A549 (cell line): Measurements from ENCODE around the gene TPI1. TPM values are rescaled to one million over a fixed set of nuclear protein-coding genes. Genes with fewer than 3 reads are reported as not detected.
"Not testable (repeated sequence)": the region's sequence is repeated elsewhere in the genome, so short reads cannot be mapped to it uniquely, and the experiment has no call there.

Experiments
- ATAC-seq, 2 experiments: fragments of 200-7000 bp in 1 of 2; fragments of >200 bp in 1 of 2; cut with Nextera tagmentation in 1 of 2; cut with Tn5 transposase in 1 of 2; 3 replicates each; pipeline versions ENCODE4 v1.8.0 to v1.9.1; 2018 to 2020; ENCODE audit warnings: mild to moderate bottlenecking in 1 of 2, moderate library complexity in 1 of 2
- CTCF ChIA-PET: fragments of 300-600 bp; sonication (Branson Sonifier 250); formaldehyde crosslinking; extraction: SDS; loops from one replicate; lab custom pipeline; 2021; ENCODE audit warnings: antibody characterized with exemption, inconsistent platforms; lab: Yijun Ruan, JAX
- POLR2A ChIA-PET: fragments of 350-600 bp; formaldehyde crosslinking; extraction: SDS; loops from one replicate; lab custom pipeline; 2021; ENCODE audit warnings: antibody characterized with exemption, inconsistent platforms; lab: Yijun Ruan, JAX
- DNase-seq, 2 experiments: peaks; one replicate each; pipeline versions ENCODE4 v3.0.0 to v3.0.0-alpha.2; 2011 to 2016; ENCODE audit warnings: low read depth in 1 of 2, low spot score in 1 of 2
- FAIRE-seq: peaks from 2 replicates; lab custom pipeline; 2011; peaks lifted over from hg19 to GRCh38; lab: Jason Lieb, UNC
- H3K27ac ChIP-seq, 2 experiments: fragments of >200 bp; sonication (Bioruptor Twin); formaldehyde crosslinking; 3 replicates each; pipeline ENCODE4 v1.5.1; 2016 to 2017
- H3K4me1 ChIP-seq: fragments of >200 bp; sonication (Bioruptor Twin); formaldehyde crosslinking; 3 replicates; pipeline ENCODE4 v1.6.1; 2016
- H3K4me2 ChIP-seq: fragments of >200 bp; sonication (Bioruptor Twin); formaldehyde crosslinking; 3 replicates; pipeline ENCODE4 v1.6.1; 2016
- H3K4me3 ChIP-seq: fragments of >200 bp; sonication (Bioruptor Twin); formaldehyde crosslinking; 3 replicates; pipeline ENCODE4 v1.5.1; 2016
- H3K9me3 ChIP-seq: fragments of >200 bp; sonication (Bioruptor Twin); formaldehyde crosslinking; 3 replicates; pipeline ENCODE4 v1.6.1; 2016
- CHD4 ChIP-seq: fragments of 200-600 bp; sonication (generic); IDR thresholded peaks from 2 replicates; pipeline ENCODE4 v1.6.1; 2016; ENCODE audit warnings: antibody characterized with exemption, mild to moderate bottlenecking, borderline replicate concordance
- GATA3 ChIP-seq: IDR thresholded peaks from 2 replicates; pipeline ENCODE4 v1.6.1; 2012; ENCODE audit warnings: borderline replicate concordance
- HOXB13 ChIP-seq: fragments of 250-450 bp; sonication (Bioruptor Pico); IDR thresholded peaks from 2 replicates; pipeline ENCODE4 v1.5.0; 2020; ENCODE audit warnings: low read depth, mild to moderate bottlenecking, moderate library complexity
- HOXB5 ChIP-seq: fragments of 250-450 bp; sonication (Bioruptor Pico); IDR thresholded peaks from 2 replicates; pipeline ENCODE4 v1.5.0; 2020; ENCODE audit warnings: mild to moderate bottlenecking, moderate library complexity
- JUN ChIP-seq, 2 experiments: fragments of >200 bp; sonication (Bioruptor Twin); formaldehyde crosslinking; IDR thresholded peaks; 2 replicates in 1 of 2; 3 replicates in 1 of 2; pipeline ENCODE4 v1.6.1; 2016 to 2017
- JUNB ChIP-seq: fragments of >200 bp; sonication (Bioruptor Twin); formaldehyde crosslinking; IDR thresholded peaks from 2 replicates; pipeline ENCODE4 v1.6.1; 2016
- MAZ ChIP-seq: fragments of 150-350 bp; IDR thresholded peaks from 2 replicates; pipeline ENCODE4 v1.6.1; 2014; ENCODE audit warnings: antibody characterized with exemption, low read depth, low read length, borderline replicate concordance
- MYC ChIP-seq: IDR thresholded peaks from 2 replicates; pipeline ENCODE4 v1.6.1; 2012; ENCODE audit warnings: mild to moderate bottlenecking, inconsistent platforms, low read length, improper control_type of control experiment, borderline replicate concordance
- NPAS2 ChIP-seq: fragments of 250-450 bp; sonication (Bioruptor Pico); IDR thresholded peaks from 2 replicates; pipeline ENCODE4 v1.8.0; 2022; ENCODE audit warnings: mild to moderate bottlenecking, moderate library complexity, borderline replicate concordance
- PHF8 ChIP-seq: fragments of 200-600 bp; sonication (generic); IDR thresholded peaks from 2 replicates; pipeline ENCODE4 v1.6.1; 2016; ENCODE audit warnings: low read depth, mild to moderate bottlenecking, antibody characterized with exemption, moderate library complexity, borderline replicate concordance
- POLR2A ChIP-seq: IDR thresholded peaks from 2 replicates; pipeline ENCODE4 v1.6.1; 2012; ENCODE audit warnings: mild to moderate bottlenecking, low read length
- RARB ChIP-seq: fragments of 250-450 bp; sonication (Bioruptor Pico); IDR thresholded peaks from 2 replicates; pipeline ENCODE4 v1.8.0; 2021; ENCODE audit warnings: mild to moderate bottlenecking, moderate library complexity
- RCOR1 ChIP-seq: fragments of 150-350 bp; IDR thresholded peaks from 2 replicates; pipeline ENCODE4 v1.6.1; 2014; ENCODE audit warnings: antibody characterized with exemption, low read length, low read depth
- RNF2 ChIP-seq: fragments of 200-600 bp; sonication (generic); IDR thresholded peaks from 2 replicates; pipeline ENCODE4 v1.6.1; 2016; ENCODE audit warnings: low read depth, mild to moderate bottlenecking, antibody characterized with exemption, moderate library complexity, borderline replicate concordance
- USF2 ChIP-seq: fragments of 450-650 bp; IDR thresholded peaks from 2 replicates; pipeline ENCODE4 v1.6.1; 2014; ENCODE audit warnings: antibody characterized with exemption
- ZNF302 ChIP-seq: fragments of 250-450 bp; sonication (Bioruptor Pico); IDR thresholded peaks from 2 replicates; pipeline ENCODE4 v1.9.0; 2021; ENCODE audit warnings: inconsistent platforms, mild to moderate bottlenecking, moderate library complexity
- WGBS: methylation state at CpG from one replicate; pipeline ENCODE4 v1.1.6; 2017; ENCODE audit errors: missing lambda C conversion rate; 5-methylcytosine and 5-hydroxymethylcytosine counted together
- polyA plus RNA-seq, 4 experiments: library from polyadenylated mRNA; depleted of rRNA in 3 of 4; stranded (reverse); fragments of >200 nt; fragmentation: RNase III in 1 of 4; extraction: RNeasy Plus Mini Kit Qiagen cat#74134 plus additional on column Dnase treatment in 1 of 4; gene quantifications; 2 replicates in 3 of 4; 3 replicates in 1 of 4; pipeline ENCODE4 v1.2.3, GENCODE V29; 2011 to 2017
- TF ChIP-seq, protein P1 (sequence below): fragments of >200 bp; sonication (Bioruptor Twin); formaldehyde crosslinking; IDR thresholded peaks from 3 replicates; pipeline ENCODE4 v1.6.1; 2016
- TF ChIP-seq, protein P2 (sequence below): fragments of >200 bp; sonication (Bioruptor Twin); formaldehyde crosslinking; IDR thresholded peaks from 2 replicates; pipeline ENCODE4 v1.6.1; 2016

TPI1 gene
- polyA plus RNA-seq, 2 of the 4 experiments (the other 2 are of a cell fraction), result 1,293 to 1,913 TPM

- WGBS, result 79% methylated on average over 5 of the region's 5 CpGs
- peak; percentile 14 to 35; a peak in 5 of 6 replicates for ATAC-seq
- peaks cover 35% of the 10 kb centered on the region for H3K4me1 ChIP-seq
Measured at GRCh38 chr12:6891646-6892001, 24.3 kb downstream of the TPI1 start.

GRCh38 chr12:6892683-6893082, 25.4 kb downstream of the TPI1 start:
- not testable (repeated sequence) for FAIRE-seq, H3K9me3 ChIP-seq, DNase-seq, ATAC-seq, H3K4me3 ChIP-seq, H3K4me2 ChIP-seq
- peaks cover 25% of the 10 kb centered on the region for H3K4me1 ChIP-seq
- CTCF ChIA-PET, result interaction anchor here (1.4 to 9.5 kb wide), 7 partner anchors 15 to 221 kb away, joined by 4 to 399 read pairs (median 23); partner anchors contain the start of genes LRRC23, SPSB2 and TPI1
- WGBS, result 81% methylated on average over 3 of the region's 3 CpGs
- POLR2A ChIA-PET, result interaction anchor here (3.0 kb wide), 1 partner anchor 21 kb away, joined by 105 read pairs; the partner anchor contains the start of gene SPSB2
- peak overlapping the region in 1 of 2 experiments; percentile 87; a peak in 1 of 6 replicates for H3K27ac ChIP-seq

More at GRCh38 chr12:6891646-6892001, 24.3 kb downstream of the TPI1 start:
- POLR2A ChIA-PET, result interaction anchor here (0.6 to 3.0 kb wide), 15 partner anchors 10 to 167 kb away, joined by 3 to 105 read pairs (median 6); partner anchors contain the start of genes C12orf57, CDCA3, ENO2 and RNU7-1
- H3K27ac ChIP-seq, result peak overlapping the region; percentile 87 to 91
- H3K4me3 ChIP-seq, result peak overlapping the region; percentile 40
- TF ChIP-seq POLR2A, result no peak
- no peak for TF ChIP-seq RNF2
- no peak for TF ChIP-seq JUNB
- TF ChIP-seq, all 56 proteins: peak for 0
- CTCF ChIA-PET, result interaction anchor here (0.6 to 9.5 kb wide), 29 partner anchors 8 to 665 kb away, joined by 3 to 399 read pairs (median 4); partner anchors contain the start of genes C1S, CDCA3, LRRC23 and MLF2
- Histone ChIP-seq H3K9me3 (no peaks in the 10 kb centered on the region), H3K4me2 (peak overlapping the region; percentile 80)
- no peak for FAIRE-seq
- no peak for DNase-seq

- peaks cover 15% of the 10 kb centered on the region for H3K4me1 ChIP-seq
- POLR2A ChIA-PET, result no interaction called here
- FAIRE-seq (no peak), DNase-seq (no peak), ATAC-seq (no peak)
- H3K4me2 ChIP-seq, result no peak overlapping the region
- 89% methylated on average over 3 of the region's 3 CpGs for WGBS
- no peak overlapping the region for H3K4me3 ChIP-seq
- H3K27ac ChIP-seq, result no peak overlapping the region
- no peak for TF ChIP-seq PHF8
- no peak for TF ChIP-seq RCOR1
- no peak for TF ChIP-seq USF2
- no peak for TF ChIP-seq MAZ
- TF ChIP-seq, protein P1, sequence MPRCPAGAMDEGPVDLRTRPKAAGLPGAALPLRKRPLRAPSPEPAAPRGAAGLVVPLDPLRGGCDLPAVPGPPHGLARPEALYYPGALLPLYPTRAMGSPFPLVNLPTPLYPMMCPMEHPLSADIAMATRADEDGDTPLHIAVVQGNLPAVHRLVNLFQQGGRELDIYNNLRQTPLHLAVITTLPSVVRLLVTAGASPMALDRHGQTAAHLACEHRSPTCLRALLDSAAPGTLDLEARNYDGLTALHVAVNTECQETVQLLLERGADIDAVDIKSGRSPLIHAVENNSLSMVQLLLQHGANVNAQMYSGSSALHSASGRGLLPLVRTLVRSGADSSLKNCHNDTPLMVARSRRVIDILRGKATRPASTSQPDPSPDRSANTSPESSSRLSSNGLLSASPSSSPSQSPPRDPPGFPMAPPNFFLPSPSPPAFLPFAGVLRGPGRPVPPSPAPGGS, result no peak
- TF ChIP-seq RARB, result no peak
- TF ChIP-seq NPAS2, result no peak
- no peak for TF ChIP-seq GATA3
- TF ChIP-seq, protein P2, sequence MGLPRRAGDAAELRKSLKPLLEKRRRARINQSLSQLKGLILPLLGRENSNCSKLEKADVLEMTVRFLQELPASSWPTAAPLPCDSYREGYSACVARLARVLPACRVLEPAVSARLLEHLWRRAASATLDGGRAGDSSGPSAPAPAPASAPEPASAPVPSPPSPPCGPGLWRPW, result no peak
- no peak for TF ChIP-seq ZNF302 (CRISPR knock-in tag)
- no peak for TF ChIP-seq MYC
- no peak for TF ChIP-seq CHD4
- TF ChIP-seq HOXB5 (CRISPR knock-in tag), result no peak
- no peak for TF ChIP-seq HOXB13 (CRISPR knock-in tag)
- no peak for TF ChIP-seq JUNB
- TF ChIP-seq JUN (IDR thresholded peaks at IDR 0.05), result no peak
- CTCF ChIA-PET, result interaction anchor here (0.6 to 9.5 kb wide), 7 partner anchors 10 to 65 kb away, joined by 3 to 399 read pairs (median 3); partner anchors contain the start of genes LRRC23, SPSB2 and TPI1
- H3K9me3 ChIP-seq, result no peaks in the 10 kb centered on the region
Measured at GRCh38 chr12:6894321-6894720, 27.0 kb downstream of the TPI1 start.
